Occipital lobe (tissue), 2 donors: Measurements from ENCODE around the gene GLYR1. TPM values are rescaled to one million over a fixed set of nuclear protein-coding genes. Genes with fewer than 3 reads are reported as not detected.

Experiments
- DNase-seq: peaks from one replicate; lab custom pipeline; 2025; lab: John Stamatoyannopoulos, UW
- total RNA-seq: library from RNA; depleted of rRNA; stranded (reverse); fragments of >200 nt; gene quantifications from one replicate; pipeline ENCODE4 v1.2.3, GENCODE V29; 2014

The GLYR1 gene
- total RNA-seq, 1 donor from 2014 or later = 70.2 TPM

GRCh38 chr16:4850211-4850610 lies 3.1 kb upstream of the GLYR1 start:
- no peak for DNase-seq

GRCh38 chr16:4847774-4848587 lies 893 bp upstream of the GLYR1 start:
- no peak for DNase-seq

GRCh38 chr16:4846503-4846900 lies 586 bp downstream of the GLYR1 start:
- no peak for DNase-seq

- DNase-seq = no peak
Measured at GRCh38 chr16:4840984-4841383, 6.1 kb downstream of the GLYR1 start.

GRCh38 chr16:4839942-4840341 lies 7.1 kb downstream of the GLYR1 start:
- no peak for DNase-seq

- DNase-seq = no peak
Measured at GRCh38 chr16:4837733-4838501, 9.2 kb downstream of the GLYR1 start.

- no peak for DNase-seq
Measured at GRCh38 chr16:4836727-4837126, 10.4 kb downstream of the GLYR1 start.

GRCh38 chr16:4833584-4833983 lies 13.5 kb downstream of the GLYR1 start:
- DNase-seq = no peak

- no peak for DNase-seq
Measured at GRCh38 chr16:4832698-4833343, 14.3 kb downstream of the GLYR1 start.

GRCh38 chr16:4831616-4832015 lies 15.5 kb downstream of the GLYR1 start:
- DNase-seq = no peak

GRCh38 chr16:4830408-4830807 lies 16.7 kb downstream of the GLYR1 start:
- DNase-seq = no peak

- DNase-seq = no peak
Measured at GRCh38 chr16:4828567-4829321, 18.3 kb downstream of the GLYR1 start.

- no peak for DNase-seq
Measured at GRCh38 chr16:4826980-4827379, 20.1 kb downstream of the GLYR1 start.

GRCh38 chr16:4826526-4826925 lies 20.6 kb downstream of the GLYR1 start:
- no peak for DNase-seq

GRCh38 chr16:4825196-4825595 lies 21.9 kb downstream of the GLYR1 start:
- no peak for DNase-seq

- no peak for DNase-seq
Measured at GRCh38 chr16:4820652-4821051, 26.4 kb downstream of the GLYR1 start.

- no peak for DNase-seq
Measured at GRCh38 chr16:4814542-4815173, 32.4 kb downstream of the GLYR1 start.

GRCh38 chr16:4814046-4814445 lies 33.0 kb downstream of the GLYR1 start:
- no peak for DNase-seq

- DNase-seq = no peak
Measured at GRCh38 chr16:4813251-4814003, 33.7 kb downstream of the GLYR1 start.

GRCh38 chr16:4811773-4812172 lies 35.3 kb downstream of the GLYR1 start:
- no peak for DNase-seq
